HepG2 (cell line): ENCODE measurements around the gene TRPV5. TPM values are rescaled to one million over a fixed set of nuclear protein-coding genes. Genes with fewer than 3 reads are reported as not detected.

Source experiments
- HNF4A ChIP-seq: sonication (generic); formaldehyde crosslinking; IDR thresholded peaks from 2 replicates; pipeline ENCODE4 v1.4.0; 2020; ENCODE audit warnings: missing genetic modification reagents
- NCOA5 ChIP-seq: sonication (generic); formaldehyde crosslinking; IDR thresholded peaks from 2 replicates; pipeline ENCODE4 v1.4.0; 2020; ENCODE audit warnings: missing genetic modification reagents
- NFKB2 ChIP-seq: sonication (generic); formaldehyde crosslinking; IDR thresholded peaks from 2 replicates; pipeline ENCODE4 v1.4.0; 2020; ENCODE audit warnings: missing genetic modification reagents, borderline replicate concordance
- ZEB1 ChIP-seq: IDR thresholded peaks from 2 replicates; pipeline ENCODE4 v1.6.1; 2012; ENCODE audit warnings: mild to moderate bottlenecking, low read depth, inconsistent platforms; ENCODE audit not compliant: insufficient replicate concordance
- ZNF354B ChIP-seq: sonication (generic); formaldehyde crosslinking; IDR thresholded peaks from 2 replicates; pipeline ENCODE4 v1.8.0; 2022; ENCODE audit warnings: mild to moderate bottlenecking, missing genetic modification reagents
- ZNF678 ChIP-seq: sonication (generic); formaldehyde crosslinking; IDR thresholded peaks from 2 replicates; pipeline ENCODE4 v1.4.0; 2020; ENCODE audit warnings: mild to moderate bottlenecking, missing genetic modification reagents
- ZNF749 ChIP-seq: sonication (generic); formaldehyde crosslinking; IDR thresholded peaks from 2 replicates; pipeline ENCODE4 v1.8.0; 2022; ENCODE audit warnings: mild to moderate bottlenecking, missing genetic modification reagents, moderate library complexity, borderline replicate concordance
- polyA plus RNA-seq, 8 experiments: library from polyadenylated mRNA; depleted of rRNA in 3 of 8; stranded (reverse) in 7 of 8; unstranded in 1 of 8; fragments of >200 nt; fragmentation: Illumina TruSeq in 4 of 8; extraction: Trizol in 4 of 8; gene quantifications; 2 replicates each; pipeline versions ENCODE4 v1.2.1 to v1.2.3, GENCODE V29; 2011 to 2016; ENCODE audit warnings: low read depth in 4 of 8, missing spikeins in 1 of 8, mixed read lengths in 1 of 8; ENCODE audit not compliant: insufficient read depth in 1 of 8
- total RNA-seq, 5 experiments: library from RNA; depleted of rRNA; stranded (reverse); fragments of >200 nt; fragmentation: Illumina TruSeq; extraction: Trizol; gene quantifications; 2 replicates each; pipeline ENCODE4 v1.2.3, GENCODE V29; 2016; ENCODE audit warnings: low read depth in 1 of 5
- TF ChIP-seq, protein P1 (sequence below): sonication (generic); formaldehyde crosslinking; IDR thresholded peaks from 2 replicates; pipeline ENCODE4 v1.8.0; 2022; ENCODE audit warnings: low read depth, missing genetic modification reagents
- TF ChIP-seq, protein P2 (sequence below): sonication (generic); formaldehyde crosslinking; IDR thresholded peaks from 2 replicates; pipeline ENCODE4 v1.4.0; 2020; ENCODE audit warnings: missing genetic modification reagents, mild to moderate bottlenecking, borderline replicate concordance
- TF ChIP-seq, protein P3 (sequence below): sonication (generic); formaldehyde crosslinking; IDR thresholded peaks from 2 replicates; pipeline ENCODE4 v1.5.0; 2020; ENCODE audit warnings: missing genetic modification reagents
- TF ChIP-seq, protein P4 (sequence below): IDR thresholded peaks from 2 replicates; pipeline ENCODE4 v1.6.1; 2012; ENCODE audit warnings: inconsistent platforms
- TF ChIP-seq, protein P5 (sequence below): sonication (generic); formaldehyde crosslinking; IDR thresholded peaks from 2 replicates; pipeline ENCODE4 v1.4.0; 2020; ENCODE audit warnings: missing genetic modification reagents, low read depth, mild to moderate bottlenecking, borderline replicate concordance
- TF ChIP-seq, protein P6 (sequence below): sonication (generic); formaldehyde crosslinking; IDR thresholded peaks from 2 replicates; pipeline ENCODE4 v1.5.1; 2020; ENCODE audit warnings: missing genetic modification reagents, mild to moderate bottlenecking, borderline replicate concordance

TRPV5 gene
- total and polyA plus RNA-seq, 2 of the 13 experiments (the other 11 are each of a cell fraction or from before 2014, with no cell fraction given): not detected

DNA sequence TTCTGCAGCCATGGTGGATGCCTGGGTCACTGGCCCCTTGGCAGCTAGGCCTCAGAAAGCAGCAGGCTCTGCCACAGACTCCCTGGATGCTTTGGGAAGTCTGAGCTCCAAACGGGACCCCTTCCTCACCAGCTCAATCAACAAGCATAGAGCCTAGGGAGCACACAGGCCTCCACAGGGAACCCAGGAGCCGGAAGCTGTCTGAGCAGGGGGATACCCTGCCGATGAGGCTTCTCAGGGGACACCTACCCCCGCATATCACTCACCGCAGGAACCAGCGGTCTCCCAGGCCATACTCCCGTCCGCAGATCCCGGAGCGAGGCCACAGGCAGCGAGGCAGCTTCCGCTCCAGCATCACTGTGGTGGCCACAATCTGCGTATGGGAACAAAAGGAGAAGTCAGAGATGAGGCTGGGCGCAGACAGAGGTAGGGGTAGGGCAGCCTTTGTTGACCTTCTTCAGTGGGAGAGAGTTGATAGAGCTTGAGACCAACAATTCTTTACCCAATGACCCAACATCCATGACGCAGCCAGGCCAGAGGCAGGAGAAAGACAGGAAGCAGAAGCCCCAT lies 61.4 kb downstream of the TRPV5 start (continued):
- TF ChIP-seq, protein P1, sequence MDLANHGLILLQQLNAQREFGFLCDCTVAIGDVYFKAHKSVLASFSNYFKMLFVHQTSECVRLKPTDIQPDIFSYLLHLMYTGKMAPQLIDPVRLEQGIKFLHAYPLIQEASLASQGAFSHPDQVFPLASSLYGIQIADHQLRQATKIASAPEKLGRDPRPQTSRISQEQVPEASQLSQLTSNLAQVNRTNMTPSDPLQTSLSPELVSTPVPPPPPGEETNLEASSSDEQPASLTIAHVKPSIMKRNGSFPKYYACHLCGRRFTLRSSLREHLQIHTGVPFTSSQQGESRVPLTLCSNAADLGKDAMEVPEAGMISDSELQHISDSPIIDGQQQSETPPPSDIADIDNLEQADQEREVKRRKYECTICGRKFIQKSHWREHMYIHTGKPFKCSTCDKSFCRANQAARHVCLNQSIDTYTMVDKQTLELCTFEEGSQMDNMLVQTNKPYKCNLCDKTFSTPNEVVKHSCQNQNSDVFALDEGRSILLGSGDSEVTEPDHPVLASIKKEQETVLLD (CRISPR knock-in tag): no peak
- TF ChIP-seq NCOA5: no peak
- TF ChIP-seq NFKB2 (CRISPR knock-in tag): no peak
- TF ChIP-seq, protein P2, sequence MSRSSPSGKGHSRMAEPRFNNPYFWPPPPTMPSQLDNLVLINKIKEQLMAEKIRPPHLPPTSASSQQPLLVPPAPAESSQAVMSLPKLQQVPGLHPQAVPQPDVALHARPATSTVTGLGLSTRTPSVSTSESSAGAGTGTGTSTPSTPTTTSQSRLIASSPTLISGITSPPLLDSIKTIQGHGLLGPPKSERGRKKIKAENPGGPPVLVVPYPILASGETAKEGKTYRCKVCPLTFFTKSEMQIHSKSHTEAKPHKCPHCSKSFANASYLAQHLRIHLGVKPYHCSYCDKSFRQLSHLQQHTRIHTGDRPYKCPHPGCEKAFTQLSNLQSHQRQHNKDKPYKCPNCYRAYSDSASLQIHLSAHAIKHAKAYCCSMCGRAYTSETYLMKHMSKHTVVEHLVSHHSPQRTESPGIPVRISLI (CRISPR knock-in tag): no peak
- no peak for TF ChIP-seq ZNF354B (CRISPR knock-in tag)
- no peak for TF ChIP-seq HNF4A
- TF ChIP-seq ZNF678 (CRISPR knock-in tag): no peak
- TF ChIP-seq, protein P3, sequence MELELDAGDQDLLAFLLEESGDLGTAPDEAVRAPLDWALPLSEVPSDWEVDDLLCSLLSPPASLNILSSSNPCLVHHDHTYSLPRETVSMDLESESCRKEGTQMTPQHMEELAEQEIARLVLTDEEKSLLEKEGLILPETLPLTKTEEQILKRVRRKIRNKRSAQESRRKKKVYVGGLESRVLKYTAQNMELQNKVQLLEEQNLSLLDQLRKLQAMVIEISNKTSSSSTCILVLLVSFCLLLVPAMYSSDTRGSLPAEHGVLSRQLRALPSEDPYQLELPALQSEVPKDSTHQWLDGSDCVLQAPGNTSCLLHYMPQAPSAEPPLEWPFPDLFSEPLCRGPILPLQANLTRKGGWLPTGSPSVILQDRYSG (CRISPR knock-in tag): no peak
- TF ChIP-seq, protein P4, sequence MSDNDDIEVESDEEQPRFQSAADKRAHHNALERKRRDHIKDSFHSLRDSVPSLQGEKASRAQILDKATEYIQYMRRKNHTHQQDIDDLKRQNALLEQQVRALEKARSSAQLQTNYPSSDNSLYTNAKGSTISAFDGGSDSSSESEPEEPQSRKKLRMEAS: no peak
- no peak for TF ChIP-seq ZNF749 (CRISPR knock-in tag)
- TF ChIP-seq, protein P5, sequence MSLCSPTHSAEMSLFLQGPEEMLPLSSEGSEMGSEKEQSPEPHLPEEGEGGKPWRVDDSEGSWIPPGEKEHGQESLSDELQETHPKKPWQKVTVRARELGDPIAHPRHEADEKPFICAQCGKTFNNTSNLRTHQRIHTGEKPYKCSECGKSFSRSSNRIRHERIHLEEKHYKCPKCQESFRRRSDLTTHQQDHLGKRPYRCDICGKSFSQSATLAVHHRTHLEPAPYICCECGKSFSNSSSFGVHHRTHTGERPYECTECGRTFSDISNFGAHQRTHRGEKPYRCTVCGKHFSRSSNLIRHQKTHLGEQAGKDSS (CRISPR knock-in tag): no peak
- TF ChIP-seq ZEB1: no peak
- TF ChIP-seq, protein P6, sequence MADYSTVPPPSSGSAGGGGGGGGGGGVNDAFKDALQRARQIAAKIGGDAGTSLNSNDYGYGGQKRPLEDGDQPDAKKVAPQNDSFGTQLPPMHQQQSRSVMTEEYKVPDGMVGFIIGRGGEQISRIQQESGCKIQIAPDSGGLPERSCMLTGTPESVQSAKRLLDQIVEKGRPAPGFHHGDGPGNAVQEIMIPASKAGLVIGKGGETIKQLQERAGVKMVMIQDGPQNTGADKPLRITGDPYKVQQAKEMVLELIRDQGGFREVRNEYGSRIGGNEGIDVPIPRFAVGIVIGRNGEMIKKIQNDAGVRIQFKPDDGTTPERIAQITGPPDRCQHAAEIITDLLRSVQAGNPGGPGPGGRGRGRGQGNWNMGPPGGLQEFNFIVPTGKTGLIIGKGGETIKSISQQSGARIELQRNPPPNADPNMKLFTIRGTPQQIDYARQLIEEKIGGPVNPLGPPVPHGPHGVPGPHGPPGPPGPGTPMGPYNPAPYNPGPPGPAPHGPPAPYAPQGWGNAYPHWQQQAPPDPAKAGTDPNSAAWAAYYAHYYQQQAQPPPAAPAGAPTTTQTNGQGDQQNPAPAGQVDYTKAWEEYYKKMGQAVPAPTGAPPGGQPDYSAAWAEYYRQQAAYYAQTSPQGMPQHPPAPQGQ (CRISPR knock-in tag): no peak
